Prostate gland (tissue), 2 donors: ENCODE results near the gene KCNMB4. TPM values are rescaled to one million over a fixed set of nuclear protein-coding genes. Genes with fewer than 3 reads are reported as not detected.

ENCODE experiments used
- DNase-seq: peaks from one replicate; pipeline ENCODE4 v3.0.0-alpha.2; 2019; ENCODE audit warnings: low spot score
- H3K27ac ChIP-seq, 2 donors: fragments of 200-600 bp; sonication (generic); 2 replicates each; pipeline ENCODE4 v1.5.1; 2017 to 2019
- H3K27me3 ChIP-seq: fragments of 200-600 bp; sonication (generic); replicated peaks from 2 replicates; pipeline ENCODE4 v1.5.1; 2019; ENCODE audit not compliant: insufficient read depth
- H3K36me3 ChIP-seq, 2 donors: fragments of 200-600 bp; sonication (generic); 1 replicate in 1 of 2; 2 replicates in 1 of 2; pipeline versions ENCODE4 v1.5.1 to v1.8.1; 2017 to 2019
- H3K4me1 ChIP-seq: fragments of 200-600 bp; sonication (generic); replicated peaks from 2 replicates; pipeline ENCODE4 v1.5.1; 2019
- H3K4me3 ChIP-seq, 2 donors: fragments of 200-600 bp; sonication (generic); 2 replicates each; pipeline ENCODE4 v1.5.1; 2017 to 2019
- H3K9me3 ChIP-seq: fragments of 200-600 bp; sonication (generic); 2 replicates; pipeline ENCODE4 v1.5.1; 2017
- CTCF ChIP-seq, 4 experiments: fragments of 200-600 bp in 2 of 4; fragments of 450-650 bp in 2 of 4; sonication (generic) in 2 of 4; IDR thresholded peaks; 1 replicate in 3 of 4; 2 replicates in 1 of 4; pipeline ENCODE4 v1.5.1; 2016 to 2019; ENCODE audit warnings: antibody characterized with exemption in 4 of 4, mild to moderate bottlenecking in 2 of 4, moderate library complexity in 2 of 4
- POLR2A ChIP-seq: fragments of 450-650 bp; IDR thresholded peaks from one replicate; pipeline ENCODE4 v1.6.1; 2016; ENCODE audit warnings: antibody characterized with exemption, mild to moderate bottlenecking
- POLR2AphosphoS5 ChIP-seq: sonication (generic); formaldehyde crosslinking; IDR thresholded peaks from one replicate; pipeline ENCODE4 v1.6.1; 2017; ENCODE audit warnings: antibody characterized with exemption
- WGBS: methylation state at CpG from one replicate; pipeline ENCODE4 v1.1.5; 2018; 5-methylcytosine and 5-hydroxymethylcytosine counted together
- intact Hi-C: fragments of 100-400 bp; cut with DNase I; formaldehyde crosslinking; loops from one replicate; pipeline ENCODE4 v1.14.2; 2022
- total RNA-seq, 2 donors: library from RNA; depleted of rRNA; stranded (reverse); fragments of >200 nt; gene quantifications; one replicate each; pipeline ENCODE4 v1.1.0, GENCODE V29; 2016

The KCNMB4 gene
- total RNA-seq, 2 donors from 2014 or later: 1.5 to 4.8 TPM

GRCh38 chr12:70449753-70450341 is 83.8 kb downstream of the KCNMB4 start:
- 93% methylated on average over 2 of the region's 2 CpGs for WGBS

GRCh38 chr12:70451528-70451927 is 85.4 kb downstream of the KCNMB4 start:
- TF ChIP-seq CTCF (IDR thresholded peaks at IDR 0.05) (no peak), POLR2A (no peak), POLR2AphosphoS5 (no peak)
- Histone ChIP-seq H3K36me3 (no peaks in the 10 kb centered on the region), H3K9me3 (no peaks in the 10 kb centered on the region), H3K27ac (no peak overlapping the region), H3K4me1 (no peaks in the 10 kb centered on the region), H3K4me3 (no peak overlapping the region), H3K27me3 (no peaks in the 10 kb centered on the region)
- intact Hi-C loops: no loop called here
- no peak for DNase-seq
- 92% methylated on average over 1 of the region's 1 CpG for WGBS

More at GRCh38 chr12:70449753-70450341, 83.8 kb downstream of the KCNMB4 start:
- Histone ChIP-seq H3K27ac (no peak overlapping the region), H3K9me3 (no peaks in the 10 kb centered on the region), H3K4me1 (no peaks in the 10 kb centered on the region), H3K36me3 (no peaks in the 10 kb centered on the region), H3K27me3 (no peaks in the 10 kb centered on the region), H3K4me3 (no peak overlapping the region)
- DNase-seq: no peak
- intact Hi-C loops: no loop called here
- TF ChIP-seq POLR2AphosphoS5 (no peak), CTCF (IDR thresholded peaks at IDR 0.05) (no peak), POLR2A (no peak)

- no peak for DNase-seq
- TF ChIP-seq POLR2A: no peak
- TF ChIP-seq CTCF (IDR thresholded peaks at IDR 0.05): no peak
- TF ChIP-seq POLR2AphosphoS5: no peak
These were observed 90.9 kb downstream of the KCNMB4 start for GRCh38 chr12:70456953-70457352.

GRCh38 chr12:70459786-70460185 is 93.7 kb downstream of the KCNMB4 start:
- Histone ChIP-seq H3K27me3 (no peaks in the 10 kb centered on the region), H3K9me3 (no peaks in the 10 kb centered on the region)
- intact Hi-C loops: no loop called here

More at GRCh38 chr12:70456953-70457352, 90.9 kb downstream of the KCNMB4 start:
- H3K27ac ChIP-seq: no peak overlapping the region
- H3K4me1 ChIP-seq: no peaks in the 10 kb centered on the region
- H3K27me3 ChIP-seq: no peaks in the 10 kb centered on the region
- intact Hi-C loops: no loop called here
- no peak overlapping the region for H3K4me3 ChIP-seq
- H3K9me3 ChIP-seq: no peaks in the 10 kb centered on the region
- no peaks in the 10 kb centered on the region for H3K36me3 ChIP-seq

More at GRCh38 chr12:70459786-70460185, 93.7 kb downstream of the KCNMB4 start:
- no peak for TF ChIP-seq POLR2A
- TF ChIP-seq CTCF (IDR thresholded peaks at IDR 0.05): no peak
- no peak for TF ChIP-seq POLR2AphosphoS5
- no peak overlapping the region for H3K27ac ChIP-seq
- no peaks in the 10 kb centered on the region for H3K36me3 ChIP-seq
- no peak for DNase-seq
- no peaks in the 10 kb centered on the region for H3K4me1 ChIP-seq
- H3K4me3 ChIP-seq: no peak overlapping the region
